GM12872 (cell line): ENCODE data around the gene JAK1.

Experiments used
- TF ChIP-seq, protein P1 (sequence below): IDR thresholded peaks from 3 replicates; pipeline ENCODE4 v1.5.1; 2011; ENCODE audit warnings: low read depth, mild to moderate bottlenecking, low read length, moderate library complexity; ENCODE audit not compliant: insufficient read depth

Gene JAK1

DNA sequence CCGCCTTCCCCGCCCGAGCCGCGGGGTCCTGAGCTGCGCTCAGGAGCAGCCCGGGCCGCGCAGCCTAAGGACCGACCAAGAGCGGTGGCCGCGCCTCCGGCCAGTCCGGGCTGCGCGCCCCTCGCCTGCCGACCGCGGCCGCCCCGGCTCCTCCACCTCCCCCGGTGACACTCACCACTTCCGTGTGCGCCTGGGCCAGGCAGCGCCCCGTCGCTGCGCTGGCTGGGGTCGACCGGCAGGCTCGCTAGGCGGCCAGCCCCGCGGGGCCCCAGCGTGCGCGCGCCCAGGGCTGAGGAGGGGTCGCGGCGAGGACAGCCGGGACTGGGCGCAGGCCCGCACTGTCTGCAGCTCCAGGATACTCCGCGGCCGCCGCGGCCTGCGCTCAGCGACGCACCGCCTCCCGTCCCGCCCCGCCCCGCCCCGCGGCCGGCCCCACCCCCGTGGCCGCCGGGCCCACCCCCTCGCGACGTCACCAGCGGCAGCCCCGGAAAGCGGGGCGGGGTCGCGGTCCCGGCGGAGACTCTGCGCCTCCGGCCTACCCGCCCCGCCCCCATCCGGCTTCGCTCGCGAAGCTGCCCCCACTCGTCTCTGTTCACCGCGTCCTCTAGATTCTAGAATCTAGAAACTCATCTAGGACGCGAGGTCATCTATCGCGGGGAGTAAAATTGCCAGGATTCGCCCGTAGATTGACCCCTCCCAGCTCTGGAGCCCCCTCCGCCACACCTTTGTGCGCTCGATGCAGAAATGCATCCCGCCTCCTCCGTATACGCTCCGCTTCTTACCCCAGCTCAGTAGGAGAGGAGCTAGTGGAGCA lies at the start of gene JAK1:
JAK1 (minus strand) TSS at position 392 of the 814 bp plus-strand sequence. CDS start 80,285 bp downstream, outside the sequence.
- TF ChIP-seq, protein P1, sequence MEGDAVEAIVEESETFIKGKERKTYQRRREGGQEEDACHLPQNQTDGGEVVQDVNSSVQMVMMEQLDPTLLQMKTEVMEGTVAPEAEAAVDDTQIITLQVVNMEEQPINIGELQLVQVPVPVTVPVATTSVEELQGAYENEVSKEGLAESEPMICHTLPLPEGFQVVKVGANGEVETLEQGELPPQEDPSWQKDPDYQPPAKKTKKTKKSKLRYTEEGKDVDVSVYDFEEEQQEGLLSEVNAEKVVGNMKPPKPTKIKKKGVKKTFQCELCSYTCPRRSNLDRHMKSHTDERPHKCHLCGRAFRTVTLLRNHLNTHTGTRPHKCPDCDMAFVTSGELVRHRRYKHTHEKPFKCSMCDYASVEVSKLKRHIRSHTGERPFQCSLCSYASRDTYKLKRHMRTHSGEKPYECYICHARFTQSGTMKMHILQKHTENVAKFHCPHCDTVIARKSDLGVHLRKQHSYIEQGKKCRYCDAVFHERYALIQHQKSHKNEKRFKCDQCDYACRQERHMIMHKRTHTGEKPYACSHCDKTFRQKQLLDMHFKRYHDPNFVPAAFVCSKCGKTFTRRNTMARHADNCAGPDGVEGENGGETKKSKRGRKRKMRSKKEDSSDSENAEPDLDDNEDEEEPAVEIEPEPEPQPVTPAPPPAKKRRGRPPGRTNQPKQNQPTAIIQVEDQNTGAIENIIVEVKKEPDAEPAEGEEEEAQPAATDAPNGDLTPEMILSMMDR = no peak

DNA sequence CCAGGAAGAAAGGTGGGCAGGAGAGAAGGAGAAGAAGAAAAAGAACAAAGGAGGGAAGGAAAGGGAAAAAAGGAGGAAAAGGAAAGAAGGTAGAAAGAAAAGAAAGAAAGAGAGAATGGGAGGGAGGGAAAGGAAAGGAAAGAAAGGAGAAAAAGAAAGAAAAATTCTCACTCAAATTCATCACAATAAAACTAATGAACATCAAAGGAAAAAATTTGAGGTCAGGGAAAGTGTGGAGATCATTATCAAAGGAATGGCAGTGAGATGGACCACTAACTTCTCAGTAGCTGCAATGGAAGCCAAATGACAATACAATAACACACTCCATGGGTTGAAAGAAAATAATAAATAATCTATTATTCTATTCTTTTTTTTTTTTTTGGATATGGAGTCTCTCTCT lies 48.0 kb upstream of the JAK1 start:
- TF ChIP-seq, protein P1 = no peak

DNA sequence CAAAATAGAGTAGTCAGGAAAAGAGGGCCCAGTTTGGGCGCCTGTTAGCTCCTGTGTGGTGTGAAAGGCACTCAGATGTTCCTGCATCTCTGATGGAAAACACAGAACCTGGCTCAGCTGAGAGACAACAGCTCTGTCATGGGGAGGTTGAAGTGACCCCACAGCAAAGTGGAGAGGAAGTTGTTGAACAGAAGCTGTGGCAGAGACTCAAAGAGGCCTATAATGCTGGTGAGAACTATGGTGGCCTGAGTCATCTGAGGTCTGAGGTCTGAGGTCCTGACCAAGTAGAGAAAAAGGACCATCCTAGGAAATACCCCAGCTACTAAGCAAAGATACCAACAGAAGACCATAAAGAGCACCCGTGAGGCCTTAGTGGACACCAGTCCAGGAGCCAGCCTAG lies 45.6 kb upstream of the JAK1 start:
- TF ChIP-seq, protein P1 = no peak

DNA sequence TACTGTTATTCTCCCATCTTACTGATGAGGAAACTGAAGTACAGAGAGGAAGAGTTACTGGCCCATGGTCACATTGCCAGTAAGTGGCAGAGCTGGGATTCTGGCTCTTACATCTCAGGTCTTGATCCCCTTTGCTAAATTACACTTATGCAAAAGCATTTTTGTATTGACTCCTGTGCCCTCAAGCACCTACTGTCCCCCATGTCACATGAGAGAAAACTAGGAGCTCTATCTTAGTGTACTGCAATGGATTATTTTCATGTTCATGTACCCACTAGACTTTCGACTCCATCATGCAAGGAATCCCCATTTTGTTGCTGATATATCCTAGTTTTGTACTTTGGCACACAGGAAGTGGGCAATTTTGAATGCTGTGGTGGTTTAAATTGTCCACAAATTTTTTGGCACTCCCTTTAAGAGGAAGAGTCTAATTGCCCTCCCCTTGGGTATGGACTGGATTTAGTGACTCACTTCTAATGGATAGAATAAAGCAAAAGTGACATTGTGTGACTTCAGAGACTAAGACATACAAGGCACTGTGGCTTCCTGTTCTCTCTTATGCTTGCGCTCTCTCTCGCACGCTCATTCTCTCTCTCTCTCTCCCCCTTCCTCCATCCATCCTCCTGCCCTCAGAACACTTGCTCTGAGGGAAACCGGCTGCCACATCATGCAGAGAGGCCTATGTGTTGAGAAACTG lies 43.5 kb upstream of the JAK1 start:
- TF ChIP-seq, protein P1 = no peak

DNA sequence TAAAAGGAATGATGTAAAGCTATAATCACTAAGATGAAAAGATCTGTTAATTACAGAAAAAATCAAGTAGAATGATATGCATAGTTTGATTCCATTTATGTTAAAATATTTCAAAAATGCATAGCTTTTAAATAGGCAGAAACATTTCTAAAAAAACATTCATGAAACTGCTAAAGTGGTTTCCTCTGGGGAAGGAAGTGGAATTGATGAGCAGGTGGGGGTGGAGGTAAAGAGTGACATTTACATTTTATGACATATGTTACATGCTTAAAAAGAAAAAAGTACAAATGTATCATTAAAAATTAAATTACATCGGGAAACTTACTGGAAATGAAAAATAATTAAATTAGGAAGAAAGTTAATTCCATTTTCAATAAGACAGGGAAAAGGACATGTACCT lies 42.8 kb upstream of the JAK1 start:
- TF ChIP-seq, protein P1 = no peak

DNA sequence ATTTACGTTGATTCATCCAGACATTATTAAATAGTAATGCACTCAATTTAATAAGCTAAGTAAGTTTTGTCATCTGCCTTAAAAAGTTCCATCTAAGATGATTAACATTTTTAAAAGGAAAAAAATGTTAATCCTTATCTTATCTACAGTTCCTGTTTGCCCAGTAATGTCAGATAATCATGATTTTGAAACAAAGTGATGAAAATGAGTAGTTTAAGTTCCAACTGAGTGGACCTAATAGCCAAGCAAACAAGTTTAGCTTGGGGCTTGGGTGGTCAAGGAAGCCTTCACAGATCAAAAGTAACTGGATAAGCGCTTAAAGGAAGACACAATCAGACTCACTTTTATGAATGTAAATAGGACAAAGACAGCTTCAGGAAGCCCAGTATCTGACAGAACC lies 40.5 kb upstream of the JAK1 start:
- TF ChIP-seq, protein P1 = no peak

DNA sequence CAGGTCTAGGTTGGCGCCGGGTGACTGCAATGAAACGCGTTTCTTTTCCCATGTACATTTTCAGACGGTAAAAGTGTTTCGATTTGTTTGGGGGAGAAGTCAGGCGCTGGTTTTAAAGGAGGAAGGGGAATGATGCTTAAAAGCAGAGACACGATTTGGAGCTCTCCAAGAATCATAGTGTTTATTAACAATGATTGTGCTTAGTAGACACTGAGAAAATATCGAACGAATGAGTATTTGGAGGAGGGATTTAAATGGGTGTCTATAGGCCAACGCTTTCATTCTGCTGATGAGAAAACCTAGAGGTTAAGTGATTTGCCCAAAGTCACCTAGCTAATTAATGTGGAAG lies 36.9 kb upstream of the JAK1 start:
- TF ChIP-seq, protein P1 = no peak
